Nephron (organoid): ENCODE measurements around the gene ZNF22.

Source experiments
- H3K27ac Mint-ChIP-seq, 3 experiments: 2 replicates each; pipeline ENCODE4 v1.8.0; 2020; ENCODE audit warnings: mixed read lengths in 3 of 3, mild to moderate bottlenecking in 2 of 3, moderate library complexity in 1 of 3
- H3K27me3 Mint-ChIP-seq: 2 replicates; pipeline ENCODE4 v1.8.0; 2021; ENCODE audit warnings: low read depth, mild to moderate bottlenecking, moderate library complexity, mixed read lengths
- H3K36me3 Mint-ChIP-seq: 2 replicates; pipeline ENCODE4 v1.8.0; 2020; ENCODE audit warnings: low read depth, mixed read lengths
- H3K4me1 Mint-ChIP-seq: 2 replicates; pipeline ENCODE4 v1.8.0; 2020; ENCODE audit warnings: mixed read lengths
- H3K4me3 Mint-ChIP-seq, 3 experiments: 2 replicates each; pipeline ENCODE4 v1.8.0; 2020; ENCODE audit warnings: mild to moderate bottlenecking in 3 of 3, mixed read lengths in 3 of 3, moderate library complexity in 2 of 3
- H3K9me3 Mint-ChIP-seq: 2 replicates; pipeline ENCODE4 v1.8.0; 2020; ENCODE audit warnings: mixed read lengths
- CTCF ChIP-seq, 3 experiments: fragments of 200-600 bp; sonication (generic); IDR thresholded peaks; one replicate each; pipeline ENCODE4 v1.5.0; 2021; ENCODE audit warnings: antibody characterized with exemption in 3 of 3; ENCODE audit not compliant: unreplicated experiment in 3 of 3

ZNF22 gene

GRCh38 chr10:44984671-44985101, 16.0 kb upstream of the ZNF22 start:
- Mint-ChIP-seq H3K4me1 (peaks cover 45% of the 10 kb centered on the region), H3K27ac (no peak overlapping the region), H3K9me3 (no peaks in the 10 kb centered on the region), H3K36me3 (peaks cover 26% of the 10 kb centered on the region), H3K4me3 (no peak overlapping the region), H3K27me3 (no peaks in the 10 kb centered on the region)
- no peak for TF ChIP-seq CTCF (IDR thresholded peaks at IDR 0.05; ENCODE audit: unreplicated experiment in 3 of 3)

DNA sequence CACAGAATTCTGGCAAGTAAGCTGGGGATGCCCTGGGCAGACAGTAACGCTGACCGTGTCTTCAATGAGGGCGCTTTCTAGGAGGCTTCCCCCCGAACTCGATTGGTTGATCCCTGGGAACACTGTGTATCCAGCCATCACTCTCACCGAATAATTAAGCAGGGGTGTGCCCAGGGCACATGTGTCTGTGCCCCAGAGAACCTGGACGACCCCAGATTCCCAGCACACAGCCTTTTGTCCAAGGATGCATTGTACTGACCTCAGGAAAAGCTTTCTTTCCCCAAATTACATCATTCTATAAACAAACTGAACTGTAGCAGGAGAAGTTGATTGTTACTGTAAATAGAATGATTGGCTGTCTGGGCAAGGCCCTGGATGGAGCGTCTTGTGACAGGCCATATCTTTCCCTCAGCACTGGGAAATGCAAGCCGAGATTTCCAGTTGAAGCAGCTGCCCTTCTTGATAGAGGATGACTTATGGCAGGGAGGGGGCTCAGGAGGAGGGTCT, 15.5 kb upstream of the ZNF22 start:
- TF ChIP-seq CTCF (IDR thresholded peaks at IDR 0.05; ENCODE audit: unreplicated experiment in 3 of 3), result no peak
- Mint-ChIP-seq H3K27me3 (no peaks in the 10 kb centered on the region), H3K4me3 (no peak overlapping the region), H3K4me1 (peaks cover 47% of the 10 kb centered on the region), H3K36me3 (peaks cover 26% of the 10 kb centered on the region), H3K27ac (peak overlapping the region in 1 of 3 experiments; percentile 54), H3K9me3 (no peaks in the 10 kb centered on the region)

GRCh38 chr10:44986179-44986578, 14.5 kb upstream of the ZNF22 start:
- no peak for TF ChIP-seq CTCF (IDR thresholded peaks at IDR 0.05; ENCODE audit: unreplicated experiment in 3 of 3)
- peaks cover 47% of the 10 kb centered on the region for H3K4me1 Mint-ChIP-seq
- H3K4me3 Mint-ChIP-seq, result no peak overlapping the region
- no peaks in the 10 kb centered on the region for H3K27me3 Mint-ChIP-seq
- H3K27ac Mint-ChIP-seq, result no peak overlapping the region
- H3K9me3 Mint-ChIP-seq, result no peaks in the 10 kb centered on the region
- H3K36me3 Mint-ChIP-seq, result peaks cover 26% of the 10 kb centered on the region

DNA sequence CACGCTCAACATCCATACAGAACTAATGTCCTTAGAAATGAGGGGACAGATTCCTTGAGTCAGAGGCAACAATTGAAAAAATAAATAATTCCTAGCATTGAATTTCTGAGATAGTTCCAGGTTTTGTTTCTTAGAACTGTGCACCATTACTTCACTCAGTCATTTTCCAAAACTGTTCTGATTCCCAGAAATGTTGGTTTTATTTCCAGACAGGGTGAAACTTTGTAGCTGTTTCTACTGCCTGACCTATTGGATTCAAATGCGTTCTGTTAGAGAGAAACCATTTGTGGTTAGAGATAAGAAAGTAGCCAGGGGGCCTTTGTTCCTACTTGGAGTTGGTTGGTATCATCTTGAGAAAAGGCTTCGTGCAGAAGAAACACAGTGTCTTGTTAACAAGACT, 14.1 kb upstream of the ZNF22 start:
- Mint-ChIP-seq H3K4me3 (no peak overlapping the region), H3K4me1 (peaks cover 47% of the 10 kb centered on the region), H3K36me3 (peaks cover 28% of the 10 kb centered on the region), H3K27ac (no peak overlapping the region), H3K27me3 (no peaks in the 10 kb centered on the region), H3K9me3 (no peaks in the 10 kb centered on the region)
- TF ChIP-seq CTCF (IDR thresholded peaks at IDR 0.05; ENCODE audit: unreplicated experiment in 3 of 3), result no peak

DNA sequence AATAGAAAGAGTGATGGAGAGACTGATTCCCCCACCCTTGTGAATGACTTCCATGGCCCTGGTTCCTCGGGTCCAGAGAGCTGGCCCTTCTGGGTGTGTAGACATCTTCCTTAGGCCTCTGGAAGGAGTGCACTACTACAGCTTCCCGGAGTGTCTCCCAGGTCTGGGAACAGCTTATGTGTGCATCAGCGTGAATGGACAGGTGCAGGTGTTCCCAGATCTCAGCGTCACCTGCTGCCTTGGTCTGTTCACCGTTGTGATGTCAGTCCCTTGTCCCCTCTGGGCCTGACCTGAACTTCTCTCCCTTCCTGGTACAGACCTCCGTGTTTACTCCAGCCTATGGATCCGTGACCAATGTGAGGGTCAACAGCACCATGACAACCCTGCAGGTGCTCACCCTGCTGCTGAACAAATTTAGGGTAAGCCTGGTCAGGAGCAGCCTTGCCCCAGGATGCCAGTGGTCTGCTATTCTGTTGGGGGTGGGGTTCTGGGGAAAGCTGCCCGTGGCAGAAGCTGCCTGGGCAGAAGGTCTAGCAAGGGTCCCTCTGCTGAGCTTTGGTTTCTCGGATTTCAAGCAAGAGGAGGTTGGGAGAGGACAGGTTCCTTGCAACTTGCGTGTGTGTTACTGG, 11.7 kb upstream of the ZNF22 start:
- Mint-ChIP-seq H3K27ac (peak overlapping the region in 1 of 3 experiments; percentile 32), H3K36me3 (peaks cover 36% of the 10 kb centered on the region), H3K9me3 (no peaks in the 10 kb centered on the region), H3K27me3 (no peaks in the 10 kb centered on the region), H3K4me1 (peaks cover 48% of the 10 kb centered on the region), H3K4me3 (no peak overlapping the region)
- no peak for TF ChIP-seq CTCF (IDR thresholded peaks at IDR 0.05; ENCODE audit: unreplicated experiment in 3 of 3)
